Measurements from ENCODE around the gene COMMD10. TPM values are rescaled to one million over a fixed set of nuclear protein-coding genes. Genes with fewer than 3 reads are reported as not detected.

COMMD10 gene
- total RNA-seq, 4 donors from 2014 or later: 17.6 to 35.7 (median 25.7) TPM

- Histone ChIP-seq H3K4me1 (no peaks in the 10 kb centered on the region), H3K27me3 (no peaks in the 10 kb centered on the region), H3K36me3 (no peaks in the 10 kb centered on the region), H3K27ac (replicated peaks in 1 of 4) (no peak overlapping the region), H3K4me3 (no peak overlapping the region), H3K9me3 (no peaks in the 10 kb centered on the region)
- no peak for TF ChIP-seq POLR2A (IDR thresholded peaks at IDR 0.05; ENCODE audit: low read depth)
- TF ChIP-seq POLR2AphosphoS5 (IDR thresholded peaks at IDR 0.05): no peak
- TF ChIP-seq EP300 (IDR thresholded peaks at IDR 0.05): no peak
- no peak for TF ChIP-seq CTCF (IDR thresholded peaks at IDR 0.05)
- intact Hi-C loops (cut with DNase I): no loop called here
- 60% methylated on average over 3 of the region's 3 CpGs for WGBS
- no peak for DNase-seq (ENCODE audit: extremely low spot score)
Observed at GRCh38 chr5:116044073-116044472, 40.8 kb upstream of the COMMD10 start.

DNA sequence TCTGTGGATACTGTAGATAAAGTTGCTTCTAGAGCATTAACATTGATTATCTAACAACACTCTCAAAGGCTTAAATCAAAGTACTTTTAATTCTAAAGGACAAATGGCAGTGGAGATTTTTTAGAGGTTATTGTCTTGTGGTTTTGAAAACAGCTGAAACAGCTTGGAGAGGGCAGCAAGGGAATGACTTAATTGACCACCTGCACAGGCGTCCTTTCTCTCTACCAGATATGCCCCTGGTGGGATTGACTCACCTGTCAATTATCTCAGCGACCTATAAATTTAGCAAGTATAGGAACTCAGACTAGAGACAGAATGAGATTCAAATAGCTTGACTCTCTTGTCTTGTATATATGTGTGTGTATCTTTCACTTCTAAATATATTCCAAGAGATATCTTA, 39.0 kb upstream of the COMMD10 start:
- Histone ChIP-seq H3K4me1 (no peaks in the 10 kb centered on the region), H3K36me3 (no peaks in the 10 kb centered on the region), H3K27me3 (no peaks in the 10 kb centered on the region), H3K27ac (replicated peaks in 1 of 4) (no peak overlapping the region), H3K4me3 (no peak overlapping the region), H3K9me3 (no peaks in the 10 kb centered on the region)
- TF ChIP-seq POLR2A (IDR thresholded peaks at IDR 0.05; ENCODE audit: low read depth): no peak
- TF ChIP-seq CTCF (IDR thresholded peaks at IDR 0.05): no peak
- TF ChIP-seq EP300 (IDR thresholded peaks at IDR 0.05): no peak
- no peak for TF ChIP-seq POLR2AphosphoS5 (IDR thresholded peaks at IDR 0.05)
- intact Hi-C loops (cut with DNase I): no loop called here
- DNase-seq (ENCODE audit: extremely low spot score): no peak
- 74% methylated on average over 2 of the region's 2 CpGs for WGBS

DNA sequence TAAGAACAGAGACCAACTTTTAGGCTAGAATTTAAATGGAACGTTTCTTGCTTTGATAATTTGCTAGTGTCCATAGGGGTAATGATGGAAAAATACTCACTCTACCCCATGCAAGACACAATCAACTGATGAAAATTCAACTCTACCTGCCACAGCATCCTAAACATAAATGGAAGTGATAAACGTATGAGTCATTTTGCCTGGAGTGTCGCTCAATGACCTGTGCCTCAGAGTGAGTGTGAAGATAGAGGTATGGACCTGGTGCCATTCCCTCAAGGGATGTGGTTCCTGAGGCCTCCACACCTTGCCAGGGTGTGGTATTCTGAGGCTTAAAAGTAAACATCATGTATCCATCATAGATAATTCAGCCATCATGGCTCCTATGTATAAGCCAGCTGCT, 38.6 kb upstream of the COMMD10 start:
- WGBS: 82% methylated on average over 3 of the region's 3 CpGs
- Histone ChIP-seq H3K4me3 (no peak overlapping the region), H3K27me3 (no peaks in the 10 kb centered on the region), H3K9me3 (no peaks in the 10 kb centered on the region), H3K27ac (replicated peaks in 1 of 4) (no peak overlapping the region), H3K4me1 (no peaks in the 10 kb centered on the region), H3K36me3 (no peaks in the 10 kb centered on the region)
- DNase-seq (ENCODE audit: extremely low spot score): no peak
- intact Hi-C loops (cut with DNase I): no loop called here
- TF ChIP-seq POLR2A (IDR thresholded peaks at IDR 0.05; ENCODE audit: low read depth) (no peak), CTCF (IDR thresholded peaks at IDR 0.05) (no peak), EP300 (IDR thresholded peaks at IDR 0.05) (no peak), POLR2AphosphoS5 (IDR thresholded peaks at IDR 0.05) (no peak)

- intact Hi-C loops (cut with DNase I): no loop called here
- no peak overlapping the region for H3K4me3 ChIP-seq
- no peaks in the 10 kb centered on the region for H3K36me3 ChIP-seq
- WGBS: 90% methylated on average over 2 of the region's 2 CpGs
- H3K9me3 ChIP-seq: no peaks in the 10 kb centered on the region
- DNase-seq (ENCODE audit: extremely low spot score): no peak
- H3K27ac ChIP-seq (replicated peaks in 1 of 4): no peak overlapping the region
- no peak for TF ChIP-seq POLR2A (IDR thresholded peaks at IDR 0.05; ENCODE audit: low read depth)
- TF ChIP-seq POLR2AphosphoS5 (IDR thresholded peaks at IDR 0.05): no peak
- TF ChIP-seq EP300 (IDR thresholded peaks at IDR 0.05): no peak
- TF ChIP-seq CTCF (IDR thresholded peaks at IDR 0.05): no peak
- H3K4me1 ChIP-seq: no peaks in the 10 kb centered on the region
- H3K27me3 ChIP-seq: no peaks in the 10 kb centered on the region
Observed at GRCh38 chr5:116046823-116047222, 38.0 kb upstream of the COMMD10 start.

DNA sequence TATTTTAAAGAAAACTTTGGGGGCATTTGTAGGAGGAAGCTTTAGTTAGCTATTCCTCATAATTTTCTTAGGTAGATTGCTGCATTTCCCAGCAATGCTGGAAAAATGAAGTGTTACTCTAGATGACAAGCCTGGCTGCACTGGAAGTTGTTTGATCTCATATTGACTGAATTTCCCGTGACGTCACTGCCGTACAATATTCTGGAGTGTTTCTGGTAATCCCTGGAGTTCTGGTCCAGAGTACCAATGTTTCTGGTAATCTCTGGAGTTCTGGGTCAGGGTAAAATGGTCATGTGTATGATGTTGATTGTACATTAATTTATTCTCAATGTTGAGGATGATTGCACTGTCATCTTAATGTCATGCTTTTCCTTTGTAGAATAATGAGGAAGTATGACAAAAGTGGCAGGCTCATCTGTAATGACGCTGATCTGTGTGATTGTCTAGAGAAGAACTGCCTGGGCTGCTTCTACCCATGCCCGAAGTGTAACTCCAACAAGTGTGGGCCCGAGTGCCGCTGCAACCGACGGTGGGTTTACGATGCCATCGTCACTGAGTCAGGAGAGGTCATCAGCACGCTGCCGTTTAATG, 26.4 kb upstream of the COMMD10 start:
- Histone ChIP-seq H3K36me3 (no peaks in the 10 kb centered on the region), H3K9me3 (no peaks in the 10 kb centered on the region), H3K27me3 (peaks cover 0 to 11% (median 0%) of the 10 kb centered on the region in 4 donors), H3K4me3 (no peak overlapping the region), H3K27ac (replicated peaks in 1 of 4) (no peak overlapping the region), H3K4me1 (no peaks in the 10 kb centered on the region)
- intact Hi-C loops (cut with DNase I): no loop called here
- TF ChIP-seq POLR2A (IDR thresholded peaks at IDR 0.05; ENCODE audit: low read depth) (no peak), EP300 (IDR thresholded peaks at IDR 0.05) (no peak), POLR2AphosphoS5 (IDR thresholded peaks at IDR 0.05) (no peak), CTCF (IDR thresholded peaks at IDR 0.05) (no peak)
- DNase-seq (ENCODE audit: extremely low spot score): no peak
- WGBS: 78% methylated on average over 13 of the region's 13 CpGs
